ENCODE data around the gene STEAP4.
"Not testable (repeated sequence)": the region's sequence is repeated elsewhere in the genome, so short reads cannot be mapped to it uniquely, and the experiment has no call there.

DNA sequence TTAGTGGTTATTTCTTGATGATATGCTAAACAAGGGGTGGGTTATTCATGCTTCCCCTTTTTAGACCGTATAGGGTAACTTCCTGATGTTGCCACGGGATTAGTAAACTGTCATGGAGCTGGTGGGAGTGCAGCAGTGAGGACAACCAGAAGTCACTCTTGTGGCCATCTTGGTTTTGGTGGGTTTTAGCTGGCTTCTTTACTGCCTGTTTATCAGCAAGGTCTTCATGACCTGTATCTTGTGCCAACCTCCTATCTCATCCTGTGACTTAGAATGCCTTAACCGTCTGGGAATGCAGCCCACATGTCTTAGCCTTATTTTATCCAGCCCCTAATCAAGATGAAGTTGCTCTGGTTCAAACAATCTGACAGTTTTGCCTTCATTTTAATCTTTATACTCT is 41.7 kb downstream of the STEAP4 start:
- TF ChIP-seq, protein P1, sequence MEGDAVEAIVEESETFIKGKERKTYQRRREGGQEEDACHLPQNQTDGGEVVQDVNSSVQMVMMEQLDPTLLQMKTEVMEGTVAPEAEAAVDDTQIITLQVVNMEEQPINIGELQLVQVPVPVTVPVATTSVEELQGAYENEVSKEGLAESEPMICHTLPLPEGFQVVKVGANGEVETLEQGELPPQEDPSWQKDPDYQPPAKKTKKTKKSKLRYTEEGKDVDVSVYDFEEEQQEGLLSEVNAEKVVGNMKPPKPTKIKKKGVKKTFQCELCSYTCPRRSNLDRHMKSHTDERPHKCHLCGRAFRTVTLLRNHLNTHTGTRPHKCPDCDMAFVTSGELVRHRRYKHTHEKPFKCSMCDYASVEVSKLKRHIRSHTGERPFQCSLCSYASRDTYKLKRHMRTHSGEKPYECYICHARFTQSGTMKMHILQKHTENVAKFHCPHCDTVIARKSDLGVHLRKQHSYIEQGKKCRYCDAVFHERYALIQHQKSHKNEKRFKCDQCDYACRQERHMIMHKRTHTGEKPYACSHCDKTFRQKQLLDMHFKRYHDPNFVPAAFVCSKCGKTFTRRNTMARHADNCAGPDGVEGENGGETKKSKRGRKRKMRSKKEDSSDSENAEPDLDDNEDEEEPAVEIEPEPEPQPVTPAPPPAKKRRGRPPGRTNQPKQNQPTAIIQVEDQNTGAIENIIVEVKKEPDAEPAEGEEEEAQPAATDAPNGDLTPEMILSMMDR (IDR thresholded peaks at IDR 0.05): not testable (repeated sequence)
- not testable (repeated sequence) for TF ChIP-seq POLR2A (IDR thresholded peaks at IDR 0.05)
